Suprapubic skin (tissue), 4 donors: ENCODE results near the gene SOCS4. TPM values are rescaled to one million over a fixed set of nuclear protein-coding genes. Genes with fewer than 3 reads are reported as not detected.
A peak's percentile ranks its signal among the peaks of the same experiment; 100 is the strongest.

Source experiments
- DNase-seq, 2 donors: peaks; one replicate each; pipeline ENCODE4 v3.0.0-alpha.2; 2019; ENCODE audit warnings: low spot score in 2 of 2
- H3K27ac ChIP-seq: fragments of 200-600 bp; sonication (generic); one replicate; pipeline ENCODE4 v1.5.1; 2019
- H3K27me3 ChIP-seq: fragments of 200-600 bp; sonication (generic); one replicate; pipeline ENCODE4 v1.5.1; 2019
- H3K36me3 ChIP-seq: fragments of 200-600 bp; sonication (generic); one replicate; pipeline ENCODE4 v1.5.1; 2019
- H3K4me1 ChIP-seq: fragments of 200-600 bp; sonication (generic); one replicate; pipeline ENCODE4 v1.5.1; 2019
- H3K4me3 ChIP-seq: fragments of 200-600 bp; sonication (generic); one replicate; pipeline ENCODE4 v1.5.1; 2019; ENCODE audit warnings: mild to moderate bottlenecking
- H3K9me3 ChIP-seq: fragments of 200-600 bp; sonication (generic); one replicate; pipeline ENCODE4 v1.5.1; 2019
- CTCF ChIP-seq, 2 donors: fragments of 200-600 bp in 1 of 2; fragments of 450-650 bp in 1 of 2; sonication (generic) in 1 of 2; IDR thresholded peaks; one replicate each; pipeline ENCODE4 v1.5.1; 2016 to 2019; ENCODE audit warnings: antibody characterized with exemption in 2 of 2, mild to moderate bottlenecking in 1 of 2, moderate library complexity in 1 of 2
- EP300 ChIP-seq: sonication (generic); formaldehyde crosslinking; IDR thresholded peaks from one replicate; pipeline ENCODE4 v1.6.1; 2017; ENCODE audit warnings: antibody characterized with exemption
- POLR2A ChIP-seq, 2 donors: fragments of 450-650 bp; IDR thresholded peaks; one replicate each; pipeline ENCODE4 v1.6.1; 2017; ENCODE audit warnings: antibody characterized with exemption in 2 of 2, mild to moderate bottlenecking in 2 of 2, moderate library complexity in 2 of 2
- POLR2AphosphoS5 ChIP-seq, 3 donors: sonication (generic); formaldehyde crosslinking; IDR thresholded peaks; one replicate each; pipeline ENCODE4 v1.6.1; 2017; ENCODE audit warnings: antibody characterized with exemption in 3 of 3
- WGBS: methylation state at CpG from one replicate; pipeline ENCODE4 v1.1.5; 2018; 5-methylcytosine and 5-hydroxymethylcytosine counted together
- total RNA-seq, 4 donors: library from RNA; depleted of rRNA; stranded (reverse); fragments of >200 nt; gene quantifications; one replicate each; pipeline ENCODE4 v1.1.0, GENCODE V29; 2016

SOCS4 gene
- total RNA-seq, 4 donors from 2014 or later: 10.0 to 12.0 (median 11.6) TPM

DNA sequence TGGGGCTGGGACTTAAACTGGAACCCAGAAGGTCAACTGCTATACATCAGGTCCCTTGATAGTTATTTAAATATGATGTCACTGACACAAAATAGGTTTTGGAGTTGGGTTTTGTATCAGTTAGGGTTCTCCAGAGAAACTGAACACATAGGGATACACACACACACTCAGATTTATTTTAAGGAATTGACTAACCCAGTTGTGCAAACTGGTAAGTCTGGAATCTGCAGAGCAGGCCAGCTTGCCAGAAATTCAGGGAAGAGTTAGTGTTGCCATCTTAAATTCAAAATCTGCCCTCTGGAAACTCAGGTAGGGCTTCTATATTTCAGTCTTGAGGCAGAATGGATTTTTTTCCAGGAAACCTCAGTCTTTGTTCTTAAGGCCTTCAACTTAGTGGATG is 61.3 kb downstream of the SOCS4 start:
- H3K27me3 ChIP-seq: no peaks in the 10 kb centered on the region
- no peak for DNase-seq
- H3K4me3 ChIP-seq: no peak overlapping the region
- TF ChIP-seq EP300: no peak
- TF ChIP-seq POLR2AphosphoS5 (IDR thresholded peaks at IDR 0.05): no peak
- no peak for TF ChIP-seq POLR2A (IDR thresholded peaks at IDR 0.05)
- TF ChIP-seq CTCF (IDR thresholded peaks at IDR 0.05): no peak
- H3K27ac ChIP-seq: peak overlapping the region; percentile 50
- peaks cover 37% of the 10 kb centered on the region for H3K4me1 ChIP-seq
- H3K36me3 ChIP-seq: no peaks in the 10 kb centered on the region
- no peaks in the 10 kb centered on the region for H3K9me3 ChIP-seq

DNA sequence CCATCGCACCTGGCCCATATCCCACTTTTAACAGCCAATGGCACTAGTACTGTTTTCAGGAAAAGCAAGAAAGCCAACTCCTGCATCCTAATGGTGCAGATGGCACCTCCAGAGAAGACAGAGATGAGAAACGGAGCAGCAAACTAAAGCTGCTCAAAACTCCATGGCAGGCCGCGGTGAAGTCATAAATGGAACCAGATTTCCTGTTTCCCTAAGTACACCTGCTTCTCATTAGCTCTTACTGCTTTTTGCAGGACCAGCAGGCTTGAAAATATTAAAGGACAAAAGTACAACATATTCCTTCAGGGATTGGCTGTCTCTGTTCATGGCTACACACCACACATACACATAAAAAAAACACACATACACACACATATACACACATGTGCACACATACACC is 65.3 kb downstream of the SOCS4 start:
- 57% methylated on average over 4 of the region's 4 CpGs for WGBS

GRCh38 chr14:55094292-55095157 is 67.5 kb downstream of the SOCS4 start:
- Histone ChIP-seq H3K27me3 (no peaks in the 10 kb centered on the region), H3K36me3 (no peaks in the 10 kb centered on the region), H3K4me1 (peaks cover 55% of the 10 kb centered on the region), H3K9me3 (no peaks in the 10 kb centered on the region), H3K4me3 (no peak overlapping the region), H3K27ac (no peak overlapping the region)
- TF ChIP-seq EP300 (no peak), CTCF (IDR thresholded peaks at IDR 0.05) (no peak), POLR2A (IDR thresholded peaks at IDR 0.05) (no peak), POLR2AphosphoS5 (IDR thresholded peaks at IDR 0.05) (no peak)
- WGBS: 75% methylated on average over 9 of the region's 9 CpGs
- DNase-seq: peak in 1 of 2 donors; percentile 49

More for the DNA sequence above, 65.3 kb downstream of the SOCS4 start:
- Histone ChIP-seq H3K9me3 (no peaks in the 10 kb centered on the region), H3K4me1 (peaks cover 45% of the 10 kb centered on the region), H3K27ac (peak overlapping the region; percentile 10), H3K27me3 (no peaks in the 10 kb centered on the region), H3K4me3 (no peak overlapping the region), H3K36me3 (no peaks in the 10 kb centered on the region)
- TF ChIP-seq POLR2A (IDR thresholded peaks at IDR 0.05) (no peak), POLR2AphosphoS5 (IDR thresholded peaks at IDR 0.05) (no peak), CTCF (IDR thresholded peaks at IDR 0.05) (no peak)
- DNase-seq: no peak

DNA sequence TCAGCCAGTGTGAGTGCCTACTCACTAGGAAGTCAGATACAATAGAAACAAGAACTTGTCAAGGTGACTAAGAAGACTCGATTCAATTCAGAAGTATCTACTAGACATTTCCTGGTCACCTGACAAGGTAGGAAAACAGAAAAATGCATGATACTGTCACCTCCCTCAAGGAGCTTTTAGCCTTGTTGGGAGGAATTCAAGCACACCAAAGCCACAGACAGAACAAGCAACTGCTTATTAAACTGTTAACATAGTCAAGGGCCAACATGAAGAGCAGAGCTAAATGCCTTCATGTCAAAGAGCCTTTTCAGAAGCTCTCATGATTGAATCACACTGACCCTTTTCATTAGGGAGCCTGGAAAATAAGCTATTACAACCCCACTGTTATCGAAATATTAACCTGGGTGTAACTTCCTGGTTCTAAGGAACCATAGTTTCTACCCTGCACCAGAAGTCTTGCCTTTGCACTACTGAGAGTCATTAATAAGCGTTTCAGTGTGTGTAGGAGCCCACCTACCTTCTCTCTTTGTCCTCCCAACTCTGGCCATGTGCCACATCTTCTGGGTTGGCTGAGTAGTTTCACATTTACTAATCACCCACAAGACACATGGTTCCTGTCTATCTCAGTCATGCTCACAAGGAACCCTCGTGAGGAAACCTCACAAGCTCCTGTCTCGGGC is 71.0 kb downstream of the SOCS4 start:
- peak in 1 of 2 donors; percentile 69 for DNase-seq
- H3K4me1 ChIP-seq: peaks cover 65% of the 10 kb centered on the region
- no peaks in the 10 kb centered on the region for H3K9me3 ChIP-seq
- no peak overlapping the region for H3K4me3 ChIP-seq
- H3K36me3 ChIP-seq: no peaks in the 10 kb centered on the region
- no peaks in the 10 kb centered on the region for H3K27me3 ChIP-seq
- 47% methylated on average over 5 of the region's 5 CpGs for WGBS
- H3K27ac ChIP-seq: peak overlapping the region; percentile 96
- TF ChIP-seq EP300 (no peak), POLR2A (IDR thresholded peaks at IDR 0.05) (no peak), POLR2AphosphoS5 (IDR thresholded peaks at IDR 0.05) (no peak), CTCF (IDR thresholded peaks at IDR 0.05) (no peak)

- no peaks in the 10 kb centered on the region for H3K27me3 ChIP-seq
- peaks cover 70% of the 10 kb centered on the region for H3K4me1 ChIP-seq
- 86% methylated on average over 1 of the region's 1 CpG for WGBS
- H3K27ac ChIP-seq: peak overlapping the region; percentile 96
- TF ChIP-seq EP300: no peak
- TF ChIP-seq CTCF (IDR thresholded peaks at IDR 0.05): no peak
- TF ChIP-seq POLR2AphosphoS5 (IDR thresholded peaks at IDR 0.05): no peak
- TF ChIP-seq POLR2A (IDR thresholded peaks at IDR 0.05): no peak
- H3K36me3 ChIP-seq: no peaks in the 10 kb centered on the region
- no peaks in the 10 kb centered on the region for H3K9me3 ChIP-seq
- DNase-seq: no peak
- no peak overlapping the region for H3K4me3 ChIP-seq
Measured at GRCh38 chr14:55098561-55098898, 71.5 kb downstream of the SOCS4 start.
